Lower lobe of right lung (tissue), 2 donors: ENCODE results near the gene BRPF1. TPM values are rescaled to one million over a fixed set of nuclear protein-coding genes. Genes with fewer than 3 reads are reported as not detected.

Experiments used
- ATAC-seq, 2 donors: fragments of 200-7000 bp; cut with Tn5 transposase; one replicate each; pipeline ENCODE4 v1.9.1; 2020 to 2022; ENCODE audit warnings: mild to moderate bottlenecking in 2 of 2, moderate library complexity in 2 of 2
- DNase-seq: peaks from one replicate; pipeline ENCODE4 v3.0.0-alpha.2; 2020
- H3K27ac ChIP-seq: fragments of 200-600 bp; one replicate; pipeline ENCODE4 v1.8.0; 2022
- H3K27me3 ChIP-seq: fragments of 200-600 bp; one replicate; pipeline ENCODE4 v1.8.0; 2022; ENCODE audit warnings: low read depth
- H3K36me3 ChIP-seq: fragments of 200-600 bp; one replicate; pipeline ENCODE4 v1.8.0; 2022; ENCODE audit warnings: mild to moderate bottlenecking
- H3K4me1 ChIP-seq: fragments of 200-600 bp; one replicate; pipeline ENCODE4 v1.8.0; 2022
- H3K4me3 ChIP-seq: fragments of 200-600 bp; one replicate; pipeline ENCODE4 v1.8.0; 2022; ENCODE audit warnings: mild to moderate bottlenecking
- H3K9me3 ChIP-seq: fragments of 200-600 bp; one replicate; pipeline ENCODE4 v1.8.0; 2022
- intact Hi-C: fragments of 100-400 bp; cut with DNase I; formaldehyde crosslinking; loops from one replicate; pipeline ENCODE4 v1.11.0; 2022
- total RNA-seq: library from RNA; stranded (reverse); fragmentation: NEBNext Ultra II Directional; extraction: Animal tissue kit (Norgen Biotek cat#: 25700); gene quantifications from one replicate; pipeline ENCODE4 v1.2.1, GENCODE V29; 2021
- TF ChIP-seq, protein P1 (sequence below): fragments of 200-600 bp; IDR thresholded peaks from one replicate; pipeline ENCODE4 v1.8.0; 2022; ENCODE audit warnings: antibody characterized with exemption, mild to moderate bottlenecking
- donor health status: DM: no; HTN: yes; CAD: no; lungs with severe emphysema.

Gene BRPF1
- total RNA-seq, 1 donor from 2014 or later = 22.3 TPM

DNA sequence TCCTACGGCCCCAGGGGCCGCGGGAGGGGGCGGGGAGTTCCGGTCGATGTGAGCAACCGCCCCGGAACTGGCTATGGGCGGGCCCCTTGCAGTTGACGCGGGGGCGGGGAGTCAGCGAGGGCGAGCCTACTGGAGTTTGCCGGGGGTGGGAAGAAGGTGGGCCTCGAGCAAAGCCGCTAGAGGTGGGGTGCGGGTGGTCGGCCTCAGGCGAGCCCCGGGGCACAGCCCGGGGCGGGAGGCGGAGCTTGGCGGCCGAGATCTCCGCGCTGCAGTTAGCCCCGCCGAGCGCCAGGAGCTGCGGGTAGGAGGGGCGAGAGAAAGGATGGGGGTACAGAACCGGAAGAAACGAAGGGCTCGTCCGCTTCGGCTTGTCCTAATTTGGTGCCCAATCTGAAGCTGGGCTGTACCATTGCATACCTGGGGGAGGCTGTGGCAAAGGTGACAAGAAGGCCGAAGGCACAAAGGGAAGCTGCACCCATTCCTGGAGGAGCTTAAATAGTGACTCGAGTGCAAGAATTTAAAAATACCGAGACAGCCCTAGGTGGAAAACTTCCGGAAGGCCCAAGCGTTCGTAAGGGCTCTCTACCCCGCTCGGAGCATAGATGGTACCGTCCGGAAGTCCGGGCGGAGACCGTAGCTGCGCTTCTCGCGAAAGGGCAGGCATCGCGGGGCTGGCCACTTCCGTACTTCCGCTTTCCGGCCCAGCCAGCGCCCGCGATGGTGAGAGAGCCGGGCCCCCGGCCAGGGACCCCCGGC, 61.0 kb downstream of the BRPF1 start, which contains the start of the genes ARPC4 and TADA3:
Gene ARPC4 (plus strand): TSS at position 678 of the 756 bp plus-strand sequence. CDS start 40 bp downstream, at position 718.
Gene TADA3 (minus strand): TSS at position 69 of the 756 bp plus-strand sequence. CDS start 1,007 bp downstream, outside the sequence.
- H3K4me3 ChIP-seq = peak within 1 kb of the TSS; percentile 100
- TF ChIP-seq, protein P1, sequence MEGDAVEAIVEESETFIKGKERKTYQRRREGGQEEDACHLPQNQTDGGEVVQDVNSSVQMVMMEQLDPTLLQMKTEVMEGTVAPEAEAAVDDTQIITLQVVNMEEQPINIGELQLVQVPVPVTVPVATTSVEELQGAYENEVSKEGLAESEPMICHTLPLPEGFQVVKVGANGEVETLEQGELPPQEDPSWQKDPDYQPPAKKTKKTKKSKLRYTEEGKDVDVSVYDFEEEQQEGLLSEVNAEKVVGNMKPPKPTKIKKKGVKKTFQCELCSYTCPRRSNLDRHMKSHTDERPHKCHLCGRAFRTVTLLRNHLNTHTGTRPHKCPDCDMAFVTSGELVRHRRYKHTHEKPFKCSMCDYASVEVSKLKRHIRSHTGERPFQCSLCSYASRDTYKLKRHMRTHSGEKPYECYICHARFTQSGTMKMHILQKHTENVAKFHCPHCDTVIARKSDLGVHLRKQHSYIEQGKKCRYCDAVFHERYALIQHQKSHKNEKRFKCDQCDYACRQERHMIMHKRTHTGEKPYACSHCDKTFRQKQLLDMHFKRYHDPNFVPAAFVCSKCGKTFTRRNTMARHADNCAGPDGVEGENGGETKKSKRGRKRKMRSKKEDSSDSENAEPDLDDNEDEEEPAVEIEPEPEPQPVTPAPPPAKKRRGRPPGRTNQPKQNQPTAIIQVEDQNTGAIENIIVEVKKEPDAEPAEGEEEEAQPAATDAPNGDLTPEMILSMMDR = no peak
- H3K27me3 ChIP-seq = no peaks in the 10 kb centered on the region
- H3K9me3 ChIP-seq = no peaks in the 10 kb centered on the region
- H3K27ac ChIP-seq = peak within 1 kb of the TSS; percentile 99
- peaks cover 71% of the 10 kb centered on the region for H3K36me3 ChIP-seq
- intact Hi-C loops = no loop called here
- H3K4me1 ChIP-seq = peaks cover 48% of the 10 kb centered on the region
- ATAC-seq = peak; percentile 96 to 97
- peak; percentile 96 for DNase-seq

- peak overlapping the region; percentile 100 for H3K4me3 ChIP-seq
- peak; percentile 53 to 57 for ATAC-seq
- peaks cover 48% of the 10 kb centered on the region for H3K4me1 ChIP-seq
- H3K36me3 ChIP-seq = peaks cover 71% of the 10 kb centered on the region
- no peaks in the 10 kb centered on the region for H3K27me3 ChIP-seq
- peak; percentile 71 for DNase-seq
- H3K27ac ChIP-seq = peak overlapping the region; percentile 99
- no peaks in the 10 kb centered on the region for H3K9me3 ChIP-seq
- intact Hi-C loops = no loop called here
- TF ChIP-seq, protein P1 = no peak
These were observed 61.7 kb downstream of the BRPF1 start for GRCh38 chr3:9793161-9793781.

GRCh38 chr3:9794400-9794799, 62.9 kb downstream of the BRPF1 start:
- ATAC-seq = no peak
- TF ChIP-seq, protein P1 = no peak
- Histone ChIP-seq H3K4me1 (peaks cover 48% of the 10 kb centered on the region), H3K27ac (no peak overlapping the region), H3K9me3 (no peaks in the 10 kb centered on the region), H3K36me3 (peaks cover 71% of the 10 kb centered on the region), H3K27me3 (no peaks in the 10 kb centered on the region), H3K4me3 (no peak overlapping the region)
- intact Hi-C loops = no loop called here
- no peak for DNase-seq

DNA sequence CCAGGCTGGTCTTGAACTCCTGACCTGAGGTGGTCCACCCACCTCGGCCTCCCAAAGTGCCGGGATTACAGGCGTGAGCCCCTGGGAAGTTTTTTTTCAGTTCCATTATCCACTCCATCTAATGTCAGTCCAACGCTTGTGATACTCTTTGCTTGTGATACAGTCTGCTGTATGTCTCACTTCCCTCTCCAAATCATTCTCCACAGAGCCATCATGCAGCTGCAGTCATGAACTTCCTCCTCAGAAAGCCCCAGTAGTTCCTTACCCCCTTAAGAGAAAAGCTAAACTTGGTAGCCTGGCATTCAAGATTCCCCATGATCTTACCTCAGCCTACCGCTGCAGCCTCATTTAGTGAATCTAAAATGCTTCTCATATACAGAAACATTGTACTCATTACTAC, 63.7 kb downstream of the BRPF1 start:
- intact Hi-C loops = no loop called here
- H3K36me3 ChIP-seq = peaks cover 71% of the 10 kb centered on the region
- H3K4me3 ChIP-seq = no peak overlapping the region
- ATAC-seq (no peak), DNase-seq (no peak)
- H3K27ac ChIP-seq = no peak overlapping the region
- H3K4me1 ChIP-seq = peaks cover 48% of the 10 kb centered on the region
- H3K27me3 ChIP-seq = no peaks in the 10 kb centered on the region
- TF ChIP-seq, protein P1 = no peak
- H3K9me3 ChIP-seq = no peaks in the 10 kb centered on the region

DNA sequence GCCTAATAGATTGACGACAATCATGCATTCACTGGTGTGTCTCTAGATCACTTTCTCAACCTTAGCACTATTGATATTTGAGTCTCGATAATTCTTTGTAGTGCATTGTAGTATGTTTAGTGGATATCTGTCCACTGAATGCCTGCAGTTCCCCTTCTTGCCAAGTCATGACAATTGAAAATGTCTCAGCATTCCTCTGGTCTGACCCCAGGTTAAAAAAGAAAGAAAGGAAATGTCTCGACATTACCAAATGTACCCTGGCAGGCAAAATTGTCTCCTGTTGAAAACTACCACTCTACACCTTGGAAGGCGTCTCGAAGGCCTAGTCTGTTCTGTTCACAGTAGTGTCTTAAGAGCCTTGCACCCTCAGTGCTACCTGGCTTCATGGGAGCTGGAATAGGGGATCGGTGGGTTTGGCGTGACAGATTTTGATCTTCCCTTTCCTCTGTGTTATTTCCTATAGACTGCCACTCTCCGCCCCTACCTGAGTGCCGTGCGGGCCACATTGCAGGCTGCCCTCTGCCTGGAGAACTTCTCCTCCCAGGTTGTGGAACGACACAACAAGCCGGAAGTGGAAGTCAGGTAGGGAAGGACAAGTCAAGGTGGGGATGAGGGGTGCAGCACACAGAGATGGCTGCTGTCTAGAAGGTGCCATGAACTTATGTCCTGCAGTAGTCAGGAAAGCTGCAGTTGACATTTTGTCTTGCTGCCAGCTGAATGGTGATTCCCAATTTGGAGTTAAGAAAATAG, 65.8 kb downstream of the BRPF1 start:
- Histone ChIP-seq H3K4me1 (peaks cover 34% of the 10 kb centered on the region), H3K27me3 (no peaks in the 10 kb centered on the region), H3K27ac (no peak overlapping the region), H3K36me3 (peaks cover 83% of the 10 kb centered on the region), H3K9me3 (no peaks in the 10 kb centered on the region), H3K4me3 (no peak overlapping the region)
- no peak for ATAC-seq
- no peak for DNase-seq
- TF ChIP-seq, protein P1 = no peak
- intact Hi-C loops = no loop called here
